Amniotic epithelial cell (primary cell): Measurements from ENCODE around the gene BRPF1.
A peak's percentile ranks its signal among the peaks of the same experiment; 100 is the strongest.

Source experiments
- DNase-seq: peaks from one replicate; pipeline ENCODE4 v3.0.0-alpha.2; 2010; ENCODE audit warnings: low read depth

BRPF1 gene

GRCh38 chr3:9732080-9732739 lies 675 bp downstream of the BRPF1 start:
- no peak for DNase-seq

GRCh38 chr3:9732740-9733115 lies 1.2 kb downstream of the BRPF1 start:
- DNase-seq, result no peak

- DNase-seq, result no peak
Measured at GRCh38 chr3:9736831-9737230, 5.3 kb downstream of the BRPF1 start.

- DNase-seq, result no peak
Measured at GRCh38 chr3:9739181-9739580, 7.6 kb downstream of the BRPF1 start.

- DNase-seq, result no peak
Measured at GRCh38 chr3:9742560-9742959, 11.0 kb downstream of the BRPF1 start.

GRCh38 chr3:9743548-9743947 lies 12.0 kb downstream of the BRPF1 start:
- no peak for DNase-seq

- DNase-seq, result no peak
Measured at GRCh38 chr3:9744162-9744561, 12.6 kb downstream of the BRPF1 start.

- no peak for DNase-seq
Measured at GRCh38 chr3:9745521-9745920, 14.0 kb downstream of the BRPF1 start.

GRCh38 chr3:9746330-9746729 lies 14.8 kb downstream of the BRPF1 start:
- DNase-seq, result peak; percentile 93

GRCh38 chr3:9747267-9747666 lies 15.7 kb downstream of the BRPF1 start:
- DNase-seq, result peak; percentile 66

GRCh38 chr3:9748031-9748430 lies 16.5 kb downstream of the BRPF1 start:
- no peak for DNase-seq

- DNase-seq, result no peak
Measured at GRCh38 chr3:9749296-9749644, 17.7 kb downstream of the BRPF1 start.

GRCh38 chr3:9749645-9750555 lies 18.4 kb downstream of the BRPF1 start, which contains the start of gene OGG1:
Gene OGG1, plus strand, starts transcription at chr3:9749952. Its CDS starts 335 bp downstream, at chr3:9750287.
- DNase-seq, result peak; percentile 98

GRCh38 chr3:9750556-9751411 lies 19.2 kb downstream of the BRPF1 start:
- peak; percentile 48 for DNase-seq

- no peak for DNase-seq
Measured at GRCh38 chr3:9754678-9755077, 23.1 kb downstream of the BRPF1 start.

GRCh38 chr3:9757427-9757826 lies 25.9 kb downstream of the BRPF1 start:
- DNase-seq, result no peak

GRCh38 chr3:9760779-9761505 lies 29.4 kb downstream of the BRPF1 start:
- no peak for DNase-seq

- no peak for DNase-seq
Measured at GRCh38 chr3:9761919-9762318, 30.4 kb downstream of the BRPF1 start.

- no peak for DNase-seq
Measured at GRCh38 chr3:9762871-9763270, 31.3 kb downstream of the BRPF1 start.

- DNase-seq, result peak; percentile 41
Measured at GRCh38 chr3:9765865-9766264, 34.3 kb downstream of the BRPF1 start.

- no peak for DNase-seq
Measured at GRCh38 chr3:9767418-9767817, 35.9 kb downstream of the BRPF1 start.
